NT2/D1 (cell line): ENCODE data around the gene MED12L.

Experiments used
- YY1 ChIP-seq: IDR thresholded peaks from 2 replicates; pipeline ENCODE4 v1.6.1; 2011; ENCODE audit not compliant: insufficient read length, insufficient read depth
- ZNF274 ChIP-seq: IDR thresholded peaks from 2 replicates; pipeline ENCODE4 v1.6.1; 2011; ENCODE audit warnings: mild to moderate bottlenecking, low read depth, low read length

DNA sequence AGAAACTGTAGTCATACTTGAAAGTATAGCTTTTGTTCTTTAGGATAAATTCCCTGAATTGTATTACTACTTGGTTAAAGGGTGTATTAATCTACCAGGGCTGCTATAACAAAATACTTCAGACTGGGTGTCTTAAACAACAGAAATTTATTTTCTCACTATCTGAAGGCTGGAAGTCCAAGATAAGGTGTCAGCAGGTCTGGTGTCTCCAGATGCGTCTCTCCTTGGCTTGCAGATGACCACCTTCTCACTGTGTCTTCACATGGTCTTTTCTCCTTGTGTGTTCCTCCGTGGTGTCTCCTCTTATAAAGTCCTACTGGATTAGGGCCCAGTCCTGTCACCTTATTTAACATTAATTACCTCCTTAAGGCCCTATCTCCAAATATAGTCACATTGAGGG, 33.7 kb downstream of the MED12L start:
- TF ChIP-seq YY1 = no peak
- no peak for TF ChIP-seq ZNF274
